Activated naive CD4-positive, alpha-beta T cell treated with anti-CD3 and anti-CD28 coated beads, Interleukin-2, amount 50 U/mL, for 16 hours (primary cell): ENCODE measurements around the gene PGAM2.

Experiments
- DNase-seq: peaks from one replicate; pipeline ENCODE4 v3.0.0-alpha.2; 2020

PGAM2 gene

GRCh38 chr7:44082541-44083207 is 17.3 kb upstream of the PGAM2 start:
- peak; percentile 99 for DNase-seq

DNA sequence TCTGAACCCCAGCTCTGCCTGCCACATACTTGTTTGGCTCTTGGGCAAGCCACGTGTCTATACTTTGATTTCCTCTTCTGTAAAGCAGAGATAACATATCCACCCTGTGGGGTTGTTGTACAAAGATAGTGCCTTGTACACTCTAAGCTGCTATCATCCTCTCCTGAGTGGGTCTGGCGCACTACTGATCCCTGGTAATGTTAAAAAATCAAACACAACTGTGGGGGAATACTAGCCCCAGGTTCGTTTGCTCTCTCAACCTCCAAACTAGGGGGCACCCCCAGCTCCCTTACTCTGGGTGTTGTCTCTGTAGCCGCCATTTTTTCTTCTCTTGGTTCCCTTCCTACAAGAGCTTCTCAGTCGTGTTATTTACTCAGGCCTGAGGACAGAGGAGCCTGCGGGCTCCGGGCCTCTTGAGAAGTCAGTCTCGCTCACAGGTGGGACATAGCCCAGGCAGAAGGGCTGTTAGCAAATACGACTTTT is 15.9 kb upstream of the PGAM2 start:
- no peak for DNase-seq

DNA sequence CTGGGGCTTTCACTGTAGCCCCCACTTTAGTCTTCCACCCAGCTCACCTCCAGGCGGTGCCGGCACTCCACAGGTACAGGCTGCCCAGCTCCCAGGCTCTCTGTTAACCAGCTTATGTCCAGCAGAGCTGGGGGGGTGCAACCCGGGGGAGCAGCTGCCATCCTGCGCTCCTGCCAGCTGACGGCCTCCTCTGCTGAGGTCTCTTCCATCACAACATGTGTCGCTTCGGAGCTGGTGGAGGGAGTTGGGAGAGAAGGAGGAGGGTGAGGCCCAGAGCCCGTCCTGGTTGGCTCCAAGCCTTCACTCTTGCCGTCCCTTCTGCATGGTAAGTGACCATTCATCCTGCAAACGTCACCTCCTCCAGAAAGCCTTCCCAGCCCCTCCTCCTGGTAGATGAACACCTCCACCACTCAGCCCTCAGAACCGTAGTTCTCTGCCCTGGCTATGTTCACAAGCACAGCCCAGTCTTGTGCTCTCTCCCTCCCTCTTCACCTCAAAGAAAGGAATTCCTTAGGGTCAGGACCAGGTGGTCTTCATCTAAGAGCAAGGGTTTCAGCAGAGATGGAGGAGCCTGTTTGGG is 15.4 kb upstream of the PGAM2 start:
- DNase-seq: no peak

DNA sequence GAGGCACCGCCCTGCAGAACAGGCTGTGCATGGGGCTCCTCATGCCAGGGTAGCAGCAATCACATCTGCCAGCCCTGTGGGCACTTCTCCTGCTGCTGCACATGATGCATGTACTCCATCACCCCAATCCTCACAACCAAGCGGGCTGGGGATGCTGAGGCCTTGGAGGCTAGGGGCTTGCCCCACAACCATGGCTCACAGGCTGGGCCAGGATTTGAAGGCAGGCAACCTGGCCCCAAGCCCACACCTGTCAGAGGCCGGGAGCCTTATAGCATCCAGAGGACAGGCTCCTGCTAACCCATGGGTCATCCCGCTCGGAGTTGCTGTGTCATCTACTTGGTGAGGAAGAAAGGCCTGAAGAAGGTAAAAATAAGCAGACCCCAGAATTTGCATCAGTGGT is 14.8 kb upstream of the PGAM2 start:
- DNase-seq: no peak

DNA sequence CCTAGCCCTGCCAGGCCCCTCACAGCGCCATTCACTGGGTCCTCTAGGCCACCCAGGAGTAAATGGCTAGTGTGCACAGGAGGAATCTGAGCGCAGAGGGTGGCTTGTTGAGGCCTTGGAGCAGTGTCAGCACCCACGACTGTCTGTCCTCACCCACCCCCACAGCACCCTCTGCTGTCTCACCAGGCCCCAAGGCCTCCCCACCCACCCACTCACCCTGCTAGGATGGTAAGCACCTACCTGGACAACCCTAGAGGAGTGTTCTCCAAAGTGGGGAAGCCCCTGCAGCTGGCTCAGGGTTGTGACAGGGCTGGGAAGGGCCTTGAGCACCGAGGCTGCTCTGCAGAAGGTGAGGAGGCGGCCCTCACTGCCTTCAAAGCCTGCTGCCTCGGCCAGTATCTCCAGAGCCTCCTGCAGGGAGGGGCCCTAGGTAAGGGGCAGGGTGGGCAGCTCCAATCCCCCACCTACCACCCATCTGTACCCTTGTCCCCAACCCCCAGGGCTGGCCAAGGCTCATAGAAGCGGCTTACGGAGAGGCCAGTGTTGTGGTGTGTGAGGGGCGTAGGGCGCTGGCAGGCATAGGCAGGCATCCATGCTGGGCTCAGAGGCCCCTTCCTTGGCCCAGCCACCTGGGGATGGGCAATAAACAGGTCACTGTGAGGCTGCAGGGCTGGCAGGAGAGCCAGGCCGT is 14.1 kb upstream of the PGAM2 start:
- no peak for DNase-seq

DNA sequence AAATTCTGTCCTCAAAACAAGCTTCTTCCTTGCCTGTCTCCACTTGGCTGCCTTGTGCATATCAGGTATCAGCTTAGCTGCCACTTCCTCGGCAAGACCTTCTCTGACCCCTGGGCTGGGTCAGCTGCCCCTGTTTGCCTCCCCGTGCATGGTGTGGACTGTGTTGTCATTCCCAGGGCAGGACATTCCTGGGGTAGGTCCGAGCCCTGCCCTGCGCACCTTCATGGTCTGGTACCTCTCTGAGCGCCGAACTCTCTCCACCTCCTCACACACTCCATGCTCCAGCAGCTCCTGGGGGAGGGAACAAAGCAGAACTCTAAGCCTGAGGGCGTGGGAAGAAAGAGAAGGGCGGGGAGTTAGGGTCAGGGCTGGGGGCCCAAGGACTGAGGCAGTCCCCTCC is 13.2 kb upstream of the PGAM2 start:
- DNase-seq: no peak

DNA sequence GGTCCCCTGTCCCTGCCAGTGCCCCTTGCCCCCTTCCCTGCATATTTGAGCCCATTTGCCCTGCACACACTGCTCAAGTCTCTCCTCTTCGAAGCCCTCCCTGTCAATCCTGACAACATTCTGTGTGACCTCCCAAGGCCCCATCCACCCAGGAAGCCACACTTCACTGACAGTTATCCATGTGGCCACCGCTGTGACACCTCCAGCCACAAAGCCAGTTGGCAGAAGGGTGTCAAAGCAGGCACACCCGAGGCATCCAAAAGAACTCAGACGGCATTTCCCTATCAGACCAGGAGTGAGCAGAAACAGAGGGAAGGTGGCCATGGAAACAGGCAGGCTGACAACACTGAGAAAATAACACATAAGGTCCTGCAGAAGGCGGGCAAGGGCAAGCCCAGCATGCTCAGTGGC is 12.3 kb upstream of the PGAM2 start:
- no peak for DNase-seq

GRCh38 chr7:44077061-44077460 is 11.7 kb upstream of the PGAM2 start:
- DNase-seq: no peak

DNA sequence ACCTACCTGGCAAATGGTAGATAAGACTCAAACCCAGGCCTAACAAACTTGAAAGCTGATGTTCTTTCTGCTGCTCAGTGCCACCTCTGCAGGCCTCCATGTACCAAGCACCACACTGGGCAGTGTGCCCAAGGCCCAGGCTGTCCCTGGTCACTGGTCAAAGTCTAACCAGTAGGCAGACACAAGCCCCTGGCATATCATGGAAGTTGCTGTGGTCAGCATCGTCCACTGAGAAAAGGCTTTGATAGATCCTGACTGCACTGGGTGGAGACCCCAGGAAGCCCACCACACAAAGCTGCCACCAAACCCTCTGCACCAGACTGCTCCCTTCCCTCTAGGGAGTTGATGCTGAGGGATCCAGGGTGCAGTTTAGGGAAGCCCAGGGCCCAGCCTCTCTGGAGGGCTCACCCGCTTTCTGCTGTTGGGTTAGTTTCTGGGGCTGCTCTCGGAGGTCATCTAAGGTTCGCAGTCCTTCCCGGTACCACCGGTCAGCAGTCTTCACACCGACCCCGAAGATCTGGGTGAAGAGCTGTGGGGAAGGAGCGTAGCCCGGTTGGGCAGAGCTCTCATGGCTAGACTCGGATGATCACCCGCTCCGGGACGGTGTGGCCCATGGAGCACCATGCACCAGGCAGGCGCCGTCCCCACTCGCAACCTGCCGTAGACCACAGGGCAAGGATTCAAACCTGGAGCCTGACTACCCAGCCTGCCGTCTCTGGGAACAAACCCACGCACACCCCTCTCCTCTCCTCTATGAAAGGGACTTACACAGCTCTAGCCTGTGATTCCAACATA is 10.9 kb upstream of the PGAM2 start:
- no peak for DNase-seq

- no peak for DNase-seq
Measured at GRCh38 chr7:44075296-44076075, 10.1 kb upstream of the PGAM2 start.

GRCh38 chr7:44074349-44074695 is 9.0 kb upstream of the PGAM2 start:
- no peak for DNase-seq

GRCh38 chr7:44073664-44074348 is 8.4 kb upstream of the PGAM2 start:
- DNase-seq: no peak

DNA sequence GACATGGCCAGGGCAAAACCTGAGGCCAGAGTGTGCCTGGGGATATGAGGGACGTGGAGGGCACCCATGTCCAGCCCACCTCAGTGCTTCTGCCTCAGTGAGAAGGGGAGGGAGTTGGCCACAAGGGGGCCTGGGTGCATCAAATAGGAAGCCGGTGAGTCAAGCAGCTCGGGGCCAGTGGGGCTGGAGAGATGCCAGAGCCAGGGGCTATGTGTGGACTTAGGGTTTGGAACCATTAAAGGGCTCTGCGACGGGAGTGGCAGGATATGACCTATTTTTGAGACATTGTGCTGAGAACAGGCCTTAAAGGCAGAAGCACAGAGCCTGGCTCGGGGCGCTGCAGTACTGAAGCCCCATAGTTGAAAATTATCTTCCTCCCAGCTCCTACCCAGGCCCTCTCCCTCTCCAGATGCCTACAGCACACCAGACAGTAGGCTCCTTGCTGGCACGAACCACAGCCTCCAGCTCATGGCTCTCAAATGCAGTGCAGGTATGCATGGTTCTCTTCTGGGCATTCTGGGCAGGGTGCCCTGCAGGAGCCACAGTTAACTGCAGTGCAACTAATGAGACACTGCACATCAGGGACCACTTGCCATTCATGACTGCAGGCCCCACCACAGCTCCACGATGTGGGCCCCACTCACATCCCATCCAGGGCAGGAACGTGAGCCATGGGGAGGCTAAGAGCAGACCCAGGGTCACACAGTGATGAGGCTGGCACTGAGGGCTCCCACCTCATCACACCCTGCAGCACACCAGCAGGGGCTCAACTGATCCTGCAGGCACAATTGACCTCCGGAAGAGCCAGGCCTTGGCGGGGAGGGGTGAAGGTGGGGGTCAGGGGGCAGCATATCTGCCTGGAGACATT is 7.2 kb upstream of the PGAM2 start:
- peak; percentile 44 for DNase-seq

GRCh38 chr7:44071726-44072363 is 6.5 kb upstream of the PGAM2 start:
- DNase-seq: no peak

DNA sequence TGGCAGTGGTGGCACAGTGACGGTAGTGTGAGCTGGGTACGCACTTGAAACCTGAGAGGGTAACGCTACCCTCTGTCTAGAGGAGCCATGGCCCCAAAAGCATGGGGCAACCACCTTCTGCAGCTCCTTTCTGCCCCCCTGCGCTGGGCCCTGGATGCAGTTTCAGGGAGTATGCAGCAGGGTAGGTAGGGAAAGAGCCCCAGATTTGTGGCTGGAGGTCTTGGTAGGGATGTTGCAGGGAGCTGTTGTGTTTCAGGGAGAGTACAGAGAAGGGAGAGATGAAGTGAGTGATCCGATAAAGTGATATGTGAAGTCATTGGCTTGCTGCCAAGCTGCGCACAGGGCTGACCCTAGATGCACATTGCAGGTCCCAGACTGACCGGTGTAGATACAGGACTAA is 2.7 kb upstream of the PGAM2 start:
- no peak for DNase-seq

GRCh38 chr7:44067064-44067951 is 1.9 kb upstream of the PGAM2 start:
- no peak for DNase-seq

GRCh38 chr7:44066494-44067063 is 1.2 kb upstream of the PGAM2 start:
- no peak for DNase-seq

DNA sequence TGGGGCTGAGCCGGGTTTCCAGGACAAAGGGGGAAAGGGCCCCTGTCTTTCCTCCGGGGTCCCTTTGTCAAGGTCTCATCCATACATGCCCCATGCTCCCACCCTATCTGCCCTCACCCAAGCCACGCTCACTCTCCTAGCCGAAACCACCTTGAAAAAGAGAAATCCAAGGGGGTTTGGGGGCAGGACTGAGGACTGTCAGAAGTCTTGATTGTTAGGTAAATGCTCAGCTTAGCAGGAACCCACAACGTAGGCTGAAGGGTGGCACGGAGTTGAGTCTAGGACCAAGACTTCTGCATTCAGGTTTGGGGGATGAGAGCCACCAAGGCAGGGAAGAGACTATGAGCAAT is 719 bp upstream of the PGAM2 start:
- DNase-seq: no peak

GRCh38 chr7:44064791-44065430 is 456 bp downstream of the PGAM2 start:
- no peak for DNase-seq
